BE2C (cell line): ENCODE data around the gene ACSL1.

Experiments used
- DNase-seq: peaks from one replicate; pipeline ENCODE4 v3.0.0-alpha.2; 2020
- H3K27me3 ChIP-seq: fragments of 250-450 bp; sonication (Bioruptor Pico); 2 replicates; pipeline ENCODE4 v1.5.1; 2020; ENCODE audit warnings: mild to moderate bottlenecking
- H3K36me3 ChIP-seq: fragments of 250-450 bp; sonication (Bioruptor Pico); 2 replicates; pipeline ENCODE4 v1.5.1; 2020; ENCODE audit warnings: mild to moderate bottlenecking
- H3K4me1 ChIP-seq: fragments of 250-450 bp; sonication (Bioruptor Pico); 2 replicates; pipeline ENCODE4 v1.5.1; 2020
- H3K4me3 ChIP-seq: 2 replicates; pipeline ENCODE4 v1.5.1; 2011; ENCODE audit warnings: low read depth, low read length
- H3K9me3 ChIP-seq: fragments of 250-450 bp; sonication (Bioruptor Pico); 2 replicates; pipeline ENCODE4 v1.5.1; 2020
- TF ChIP-seq, protein P1 (sequence below): IDR thresholded peaks from 2 replicates; pipeline ENCODE4 v1.5.1; 2012; ENCODE audit warnings: mild to moderate bottlenecking, low read depth, low read length

ACSL1 gene

DNA sequence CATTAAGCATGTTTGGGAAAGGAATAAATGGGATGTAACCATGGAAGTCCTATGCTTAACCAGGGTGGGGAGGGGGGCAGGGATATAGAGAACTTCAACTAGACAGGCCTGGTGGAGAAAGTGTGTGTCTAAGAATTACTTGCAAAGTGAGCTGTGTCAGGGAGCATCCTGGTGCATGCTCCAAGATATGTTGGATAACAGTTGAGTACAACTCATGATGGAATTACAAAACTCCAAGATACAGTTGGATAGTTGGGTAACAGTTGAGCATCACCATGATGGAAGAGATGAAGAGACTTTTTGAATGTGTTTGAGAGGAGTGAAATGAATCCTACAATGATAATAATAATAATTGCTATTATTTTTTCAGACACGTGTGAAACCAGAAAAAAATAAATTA, 26.1 kb upstream of the ACSL1 start:
- no peak for DNase-seq
- Histone ChIP-seq H3K36me3 (no peaks in the 10 kb centered on the region), H3K9me3 (no peaks in the 10 kb centered on the region), H3K27me3 (no peaks in the 10 kb centered on the region), H3K4me1 (no peaks in the 10 kb centered on the region), H3K4me3 (no peak overlapping the region)
- TF ChIP-seq, protein P1, sequence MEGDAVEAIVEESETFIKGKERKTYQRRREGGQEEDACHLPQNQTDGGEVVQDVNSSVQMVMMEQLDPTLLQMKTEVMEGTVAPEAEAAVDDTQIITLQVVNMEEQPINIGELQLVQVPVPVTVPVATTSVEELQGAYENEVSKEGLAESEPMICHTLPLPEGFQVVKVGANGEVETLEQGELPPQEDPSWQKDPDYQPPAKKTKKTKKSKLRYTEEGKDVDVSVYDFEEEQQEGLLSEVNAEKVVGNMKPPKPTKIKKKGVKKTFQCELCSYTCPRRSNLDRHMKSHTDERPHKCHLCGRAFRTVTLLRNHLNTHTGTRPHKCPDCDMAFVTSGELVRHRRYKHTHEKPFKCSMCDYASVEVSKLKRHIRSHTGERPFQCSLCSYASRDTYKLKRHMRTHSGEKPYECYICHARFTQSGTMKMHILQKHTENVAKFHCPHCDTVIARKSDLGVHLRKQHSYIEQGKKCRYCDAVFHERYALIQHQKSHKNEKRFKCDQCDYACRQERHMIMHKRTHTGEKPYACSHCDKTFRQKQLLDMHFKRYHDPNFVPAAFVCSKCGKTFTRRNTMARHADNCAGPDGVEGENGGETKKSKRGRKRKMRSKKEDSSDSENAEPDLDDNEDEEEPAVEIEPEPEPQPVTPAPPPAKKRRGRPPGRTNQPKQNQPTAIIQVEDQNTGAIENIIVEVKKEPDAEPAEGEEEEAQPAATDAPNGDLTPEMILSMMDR = no peak

DNA sequence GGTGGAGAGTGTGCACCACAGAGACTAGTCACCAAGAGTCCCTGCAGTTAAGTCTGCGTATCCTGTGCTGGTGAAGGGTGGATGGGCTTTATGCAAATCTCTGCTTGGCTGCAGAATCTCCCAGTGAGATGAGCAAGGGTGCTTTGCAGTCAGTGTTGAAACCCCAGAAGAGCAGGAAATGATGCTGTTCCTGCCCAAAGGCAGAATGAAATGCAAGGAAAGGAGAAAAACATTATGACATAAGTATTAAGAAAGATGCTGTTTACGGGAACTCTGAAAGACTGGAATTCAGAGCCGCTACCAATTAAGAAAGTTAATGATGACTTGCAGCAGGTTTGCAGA, 25.4 kb upstream of the ACSL1 start:
- no peak for DNase-seq
- no peaks in the 10 kb centered on the region for H3K27me3 ChIP-seq
- H3K36me3 ChIP-seq = no peaks in the 10 kb centered on the region
- no peaks in the 10 kb centered on the region for H3K9me3 ChIP-seq
- H3K4me1 ChIP-seq = no peaks in the 10 kb centered on the region
- TF ChIP-seq, protein P1 = no peak
- H3K4me3 ChIP-seq = no peak overlapping the region

DNA sequence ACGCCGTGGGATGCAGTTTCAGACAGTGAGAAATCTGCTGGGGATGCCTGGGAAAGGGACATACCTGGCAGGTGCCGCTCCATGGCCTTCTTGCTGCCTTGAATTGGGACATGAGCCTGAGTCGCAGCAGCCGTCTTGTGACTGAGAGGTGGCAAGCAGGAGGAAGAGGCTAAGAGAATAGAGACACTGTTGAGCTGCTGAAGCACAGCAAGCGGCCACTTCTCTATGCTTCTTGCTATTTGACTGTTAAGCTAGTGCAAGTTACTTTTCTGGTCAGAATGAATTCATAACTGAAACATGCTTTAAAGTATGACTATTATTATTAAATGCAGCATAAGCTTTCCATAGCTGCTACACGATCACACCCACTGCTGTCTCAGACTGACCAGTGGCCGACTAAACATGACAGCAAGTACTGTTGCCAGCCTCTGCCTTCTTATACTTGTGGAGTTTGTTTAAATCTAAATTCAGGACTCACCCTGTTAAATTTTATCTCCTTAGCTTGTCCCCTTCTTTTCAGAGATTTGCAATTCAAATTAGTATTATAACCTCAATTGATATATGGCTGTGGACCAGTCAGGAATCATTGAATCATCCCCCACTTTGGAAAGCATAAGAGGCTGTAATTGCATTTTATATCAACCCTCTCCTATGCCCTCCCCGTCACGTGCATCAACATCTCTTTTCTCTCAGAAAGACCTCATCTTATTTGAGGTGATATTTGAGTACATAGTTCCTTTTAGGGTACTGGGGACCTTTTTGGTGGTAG, 24.8 kb upstream of the ACSL1 start:
- Histone ChIP-seq H3K36me3 (no peaks in the 10 kb centered on the region), H3K4me1 (no peaks in the 10 kb centered on the region), H3K9me3 (no peaks in the 10 kb centered on the region), H3K4me3 (no peak overlapping the region), H3K27me3 (no peaks in the 10 kb centered on the region)
- no peak for DNase-seq
- TF ChIP-seq, protein P1 = no peak

DNA sequence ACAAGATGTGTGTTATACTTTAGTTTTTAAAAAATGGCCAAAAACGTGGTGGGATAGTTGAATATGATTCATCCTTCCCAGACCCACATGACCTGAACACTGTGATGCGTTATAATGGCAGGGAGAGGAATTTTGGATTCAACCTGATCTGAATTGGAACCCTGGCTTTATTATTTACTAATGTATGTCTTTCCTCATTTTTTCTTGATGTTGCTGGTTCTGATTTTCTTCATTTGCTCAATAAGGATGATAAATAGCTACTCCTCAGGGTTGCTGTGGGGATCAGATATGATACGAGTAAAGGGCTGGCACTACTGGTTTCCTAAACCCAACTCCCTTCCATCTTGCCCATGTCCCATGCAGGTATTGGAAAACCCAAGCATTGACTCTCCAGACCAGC, 24.2 kb upstream of the ACSL1 start:
- DNase-seq = no peak
- Histone ChIP-seq H3K9me3 (no peaks in the 10 kb centered on the region), H3K36me3 (no peaks in the 10 kb centered on the region), H3K4me3 (no peak overlapping the region), H3K27me3 (no peaks in the 10 kb centered on the region), H3K4me1 (no peaks in the 10 kb centered on the region)
- TF ChIP-seq, protein P1 = no peak

DNA sequence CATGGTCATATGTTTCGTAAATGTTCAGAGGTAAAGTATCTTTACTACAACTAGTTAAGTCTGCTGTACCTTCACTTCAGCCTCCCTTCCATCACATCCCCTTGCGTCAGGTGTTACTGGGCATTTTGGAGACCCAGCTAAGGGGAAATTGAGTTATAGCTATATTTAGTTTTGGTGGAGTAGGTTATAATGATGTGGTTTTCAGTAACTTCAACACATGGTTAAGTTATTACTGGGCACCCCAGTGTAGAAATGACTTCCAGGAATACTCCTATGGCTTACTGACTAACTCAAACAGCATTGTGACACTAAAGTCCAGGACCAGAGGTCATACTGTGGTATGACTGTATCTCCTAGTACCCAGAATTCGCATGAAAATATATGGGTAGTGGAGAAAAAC, 23.4 kb upstream of the ACSL1 start:
- Histone ChIP-seq H3K36me3 (no peaks in the 10 kb centered on the region), H3K9me3 (no peaks in the 10 kb centered on the region), H3K4me3 (no peak overlapping the region), H3K27me3 (no peaks in the 10 kb centered on the region), H3K4me1 (no peaks in the 10 kb centered on the region)
- DNase-seq = no peak
- TF ChIP-seq, protein P1 = no peak

DNA sequence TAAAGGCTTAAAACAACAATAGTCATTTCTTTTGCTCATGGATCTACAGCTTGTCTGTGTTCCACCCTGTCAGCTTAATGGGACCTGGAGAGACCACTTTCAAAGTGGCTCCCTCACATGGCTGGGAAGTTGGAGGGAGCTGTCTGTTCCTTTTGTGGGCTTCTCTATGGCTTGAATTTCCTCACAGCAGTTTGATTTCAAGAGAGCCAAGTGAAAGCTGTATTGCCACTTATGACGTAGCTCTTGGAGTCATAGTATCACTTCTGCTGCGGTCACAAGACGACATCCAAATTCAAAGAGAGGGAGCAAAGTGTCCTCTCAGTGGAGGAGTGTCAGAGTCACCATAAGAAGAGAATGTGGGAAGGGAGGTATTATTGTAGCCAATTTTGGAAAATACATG, 22.7 kb upstream of the ACSL1 start:
- DNase-seq = no peak
- no peaks in the 10 kb centered on the region for H3K27me3 ChIP-seq

More for the DNA sequence above, 22.7 kb upstream of the ACSL1 start:
- no peaks in the 10 kb centered on the region for H3K4me1 ChIP-seq
- no peak overlapping the region for H3K4me3 ChIP-seq
- H3K9me3 ChIP-seq = no peaks in the 10 kb centered on the region
- H3K36me3 ChIP-seq = no peaks in the 10 kb centered on the region
- TF ChIP-seq, protein P1 = no peak
